Naive thymus-derived CD4-positive, alpha-beta T cell (primary cell): ENCODE data around the gene RGL4. TPM values are rescaled to one million over a fixed set of nuclear protein-coding genes. Genes with fewer than 3 reads are reported as not detected.
"Not testable (repeated sequence)": the region's sequence is repeated elsewhere in the genome, so short reads cannot be mapped to it uniquely, and the experiment has no call there.

ENCODE experiments used
- ATAC-seq: fragments of 150-1000 bp; cut with Tn5 transposase; 2 replicates; pipeline ENCODE4 v1.10.0; 2021; ENCODE audit warnings: mild to moderate bottlenecking, moderate library complexity
- CTCF ChIA-PET: fragments of 350-600 bp; sonication (Branson Sonifier 250); formaldehyde crosslinking; loops from one replicate; lab custom pipeline; 2021; ENCODE audit warnings: antibody characterized with exemption; lab: Charles Lee
- POLR2A ChIA-PET: fragments of 350-600 bp; sonication (Branson Sonifier 250); formaldehyde crosslinking; loops from one replicate; lab custom pipeline; 2021; ENCODE audit warnings: antibody characterized with exemption, inconsistent platforms; lab: Charles Lee
- DNase-seq, 9 donors: peaks; one replicate each; pipeline versions ENCODE4 v3.0.0 to v3.0.0-alpha.2; 2020 to 2022; ENCODE audit warnings: mixed read lengths in 1 of 9
- H3K27ac ChIP-seq: one replicate; pipeline ENCODE4 v1.7.0; 2013; ENCODE audit warnings: mild to moderate bottlenecking, low read depth, low read length, moderate library complexity
- H3K27me3 ChIP-seq, 2 donors: one replicate each; pipeline ENCODE4 v1.7.0; 2013; ENCODE audit warnings: low read length in 2 of 2, mild to moderate bottlenecking in 2 of 2, moderate library complexity in 2 of 2; ENCODE audit not compliant: control insufficient read depth in 2 of 2, insufficient read depth in 2 of 2
- H3K36me3 ChIP-seq, 3 experiments: 1 replicate in 2 of 3; 2 replicates in 1 of 3; pipeline ENCODE4 v1.7.0; 2013; ENCODE audit warnings: low read length in 3 of 3, mild to moderate bottlenecking in 3 of 3, moderate library complexity in 1 of 3; ENCODE audit not compliant: insufficient read depth in 3 of 3, control insufficient read depth in 2 of 3
- H3K4me1 ChIP-seq, 2 donors: one replicate each; pipeline ENCODE4 v1.7.0; 2013; ENCODE audit warnings: low read length in 2 of 2, mild to moderate bottlenecking in 2 of 2, moderate library complexity in 1 of 2; ENCODE audit not compliant: control insufficient read depth in 2 of 2, insufficient read depth in 2 of 2
- H3K4me3 ChIP-seq: 2 replicates; pipeline ENCODE4 v1.7.0; 2013; ENCODE audit warnings: mild to moderate bottlenecking, low read length
- H3K9me3 ChIP-seq, 3 experiments: 1 replicate in 2 of 3; 2 replicates in 1 of 3; pipeline ENCODE4 v1.7.0; 2013; ENCODE audit warnings: low read length in 3 of 3; ENCODE audit not compliant: control insufficient read depth in 2 of 3
- H3K27ac Mint-ChIP-seq, 9 donors: one replicate each; pipeline ENCODE4 v1.8.0; 2020 to 2022; ENCODE audit warnings: mixed read lengths in 9 of 9, mild to moderate bottlenecking in 8 of 9, moderate library complexity in 5 of 9, inconsistent platforms in 2 of 9
- H3K27me3 Mint-ChIP-seq, 5 donors: one replicate each; pipeline ENCODE4 v1.8.0; 2021 to 2022; ENCODE audit warnings: mixed read lengths in 5 of 5, mild to moderate bottlenecking in 1 of 5
- H3K36me3 Mint-ChIP-seq, 5 donors: one replicate each; pipeline ENCODE4 v1.8.0; 2020 to 2022; ENCODE audit warnings: mixed read lengths in 5 of 5, mild to moderate bottlenecking in 3 of 5, inconsistent platforms in 1 of 5
- H3K4me1 Mint-ChIP-seq, 7 donors: one replicate each; pipeline ENCODE4 v1.8.0; 2020 to 2022; ENCODE audit warnings: mixed read lengths in 7 of 7, mild to moderate bottlenecking in 3 of 7, inconsistent platforms in 1 of 7
- H3K4me3 Mint-ChIP-seq, 10 donors: one replicate each; pipeline ENCODE4 v1.8.0; 2020 to 2022; ENCODE audit warnings: mild to moderate bottlenecking in 10 of 10, mixed read lengths in 10 of 10, moderate library complexity in 6 of 10, inconsistent platforms in 2 of 10
- H3K9me3 Mint-ChIP-seq, 11 donors: one replicate each; pipeline ENCODE4 v1.8.0; 2020 to 2022; ENCODE audit warnings: mixed read lengths in 11 of 11, mild to moderate bottlenecking in 4 of 11, inconsistent platforms in 1 of 11, moderate library complexity in 1 of 11
- intact Hi-C, 2 donors: fragments of 100-400 bp; cut with micrococcal nuclease; formaldehyde crosslinking; loops; one replicate each; pipeline ENCODE4 v1.15.1; 2023
- polyA plus RNA-seq, 2 donors: library from polyadenylated mRNA; unstranded; fragments of 300-500 nt; fragmentation: Illumina TruSeq; gene quantifications; one replicate each; pipeline ENCODE4 v1.2.3, GENCODE V29; 2021
- total RNA-seq, 6 experiments: library from RNA in 5 of 6; stranded (reverse) in 5 of 6; gene quantifications; 1 replicate in 5 of 6; 2 replicates in 1 of 6; pipeline ENCODE4 v1.2.3 and lab custom pipeline; 2021 to 2026

RGL4 gene
- total RNA-seq (10 to 100 TPM; 13.8 to 31.9 (median 19.9) TPM), polyA plus RNA-seq (10 to 100 TPM; 86.3 to 95.0 TPM), total RNA-seq (lab: John Stamatoyannopoulos, UW) (16.8 reads per million, percentile 46 among the genes with 10 or more reads in this experiment)

- H3K36me3 Mint-ChIP-seq: peaks cover 5 to 39% (median 14%) of the 10 kb centered on the region in 5 donors
- H3K27me3 Mint-ChIP-seq: no peaks in the 10 kb centered on the region
- DNase-seq (no peak), ATAC-seq (no peak)
- Histone ChIP-seq H3K36me3 (peaks cover 0 to 25% (median 0%) of the 10 kb centered on the region in 3 experiments), H3K27me3 (no peaks in the 10 kb centered on the region), H3K27ac (no peak within 1 kb of the TSS), H3K9me3 (no peaks in the 10 kb centered on the region), H3K4me1 (peaks cover 10 to 14% of the 10 kb centered on the region in 2 donors), H3K4me3 (no peak within 1 kb of the TSS)
- no peak within 1 kb of the TSS for H3K4me3 Mint-ChIP-seq
- H3K4me1 Mint-ChIP-seq: peaks cover 16 to 35% (median 28%) of the 10 kb centered on the region in 7 donors
- POLR2A ChIA-PET: no interaction called here
- peaks cover 0 to 3% (median 0%) of the 10 kb centered on the region in 11 donors for H3K9me3 Mint-ChIP-seq
- peak within 1 kb of the TSS in 7 of 9 donors; percentile 16 to 85 (median 57) for H3K27ac Mint-ChIP-seq
- intact Hi-C loops: no loop called here
- CTCF ChIA-PET: no interaction called here
Measured at GRCh38 chr22:23690713-23691112, at the start of gene RGL4. RGL4 (plus strand) TSS chr22:23691013; CDS start chr22:23692031, 1,018 bp downstream.

GRCh38 chr22:23646526-23646925 is 44.3 kb upstream of the RGL4 start:
- intact Hi-C loops, POLR2A ChIA-PET, ATAC-seq, H3K4me1 ChIP-seq, H3K27ac Mint-ChIP-seq, H3K27ac ChIP-seq, H3K9me3 ChIP-seq, H3K4me1 Mint-ChIP-seq, H3K36me3 Mint-ChIP-seq, H3K27me3 ChIP-seq, CTCF ChIA-PET, DNase-seq, H3K36me3 ChIP-seq, H3K4me3 ChIP-seq, H3K4me3 Mint-ChIP-seq, H3K9me3 Mint-ChIP-seq, H3K27me3 Mint-ChIP-seq: not testable (repeated sequence)

GRCh38 chr22:23649071-23649501 is 41.7 kb upstream of the RGL4 start:
- CTCF ChIA-PET: no interaction called here
- Histone ChIP-seq H3K9me3 (no peaks in the 10 kb centered on the region), H3K4me3 (no peak overlapping the region), H3K36me3 (peaks cover 0 to 13% (median 0%) of the 10 kb centered on the region in 3 experiments), H3K4me1 (no peaks in the 10 kb centered on the region), H3K27ac (no peak overlapping the region), H3K27me3 (no peaks in the 10 kb centered on the region)
- intact Hi-C loops: no loop called here
- no peak overlapping the region for H3K4me3 Mint-ChIP-seq
- no peaks in the 10 kb centered on the region for H3K4me1 Mint-ChIP-seq
- ATAC-seq (no peak), DNase-seq (no peak)
- H3K36me3 Mint-ChIP-seq: peaks cover 0 to 4% (median 0%) of the 10 kb centered on the region in 5 donors
- no peaks in the 10 kb centered on the region for H3K27me3 Mint-ChIP-seq
- peaks cover 0 to 2% (median 0%) of the 10 kb centered on the region in 11 donors for H3K9me3 Mint-ChIP-seq
- no peak overlapping the region for H3K27ac Mint-ChIP-seq
- POLR2A ChIA-PET: no interaction called here

GRCh38 chr22:23651676-23652075 is 39.1 kb upstream of the RGL4 start:
- CTCF ChIA-PET: interaction anchor here (0.6 kb wide), 1 partner anchor 692 kb away, joined by 3 read pairs; no protein-coding TSS in a partner anchor
- no peak overlapping the region for H3K27ac ChIP-seq
- no peak overlapping the region for H3K27ac Mint-ChIP-seq
- H3K27me3 ChIP-seq: no peaks in the 10 kb centered on the region
- H3K9me3 Mint-ChIP-seq: peaks cover 0 to 2% (median 0%) of the 10 kb centered on the region in 11 donors
- intact Hi-C loops: loop anchor here in 1 of 2 donors (2.0 to 10.0 kb wide), 2 partner anchors 21 to 53 kb away; no protein-coding TSS in a partner anchor
- ATAC-seq (no peak), DNase-seq (no peak)
- H3K4me1 Mint-ChIP-seq: no peaks in the 10 kb centered on the region
- no peak overlapping the region for H3K4me3 Mint-ChIP-seq
- no peaks in the 10 kb centered on the region for H3K4me1 ChIP-seq
- H3K9me3 ChIP-seq: no peaks in the 10 kb centered on the region
- no peaks in the 10 kb centered on the region for H3K27me3 Mint-ChIP-seq
- peaks cover 0 to 4% (median 0%) of the 10 kb centered on the region in 5 donors for H3K36me3 Mint-ChIP-seq
- POLR2A ChIA-PET: no interaction called here
- H3K4me3 ChIP-seq: no peak overlapping the region
- H3K36me3 ChIP-seq: peaks cover 0 to 13% (median 0%) of the 10 kb centered on the region in 3 experiments

- Histone ChIP-seq H3K9me3 (no peaks in the 10 kb centered on the region), H3K4me1 (no peaks in the 10 kb centered on the region), H3K4me3 (no peak overlapping the region), H3K27ac (no peak overlapping the region), H3K36me3 (peaks cover 0 to 15% (median 0%) of the 10 kb centered on the region in 3 experiments), H3K27me3 (no peaks in the 10 kb centered on the region)
- peak overlapping the region in 1 of 9 donors; percentile 59 for H3K27ac Mint-ChIP-seq
- POLR2A ChIA-PET: no interaction called here
- H3K4me1 Mint-ChIP-seq: no peaks in the 10 kb centered on the region
- no peaks in the 10 kb centered on the region for H3K27me3 Mint-ChIP-seq
- peaks cover 0 to 4% (median 0%) of the 10 kb centered on the region in 5 donors for H3K36me3 Mint-ChIP-seq
- DNase-seq: no peak
- H3K9me3 Mint-ChIP-seq: peaks cover 0 to 2% (median 0%) of the 10 kb centered on the region in 11 donors
- no peak overlapping the region for H3K4me3 Mint-ChIP-seq
- CTCF ChIA-PET: interaction anchor here (0.7 kb wide), 1 partner anchor 10 kb away, joined by 3 read pairs; no protein-coding TSS in a partner anchor
- no peak for ATAC-seq
- intact Hi-C loops: loop anchor here in 1 of 2 donors (10.0 kb wide), 1 partner anchor 53 kb away; no protein-coding TSS in a partner anchor
Measured at GRCh38 chr22:23652286-23652685, 38.5 kb upstream of the RGL4 start.

GRCh38 chr22:23652711-23653110 is 38.1 kb upstream of the RGL4 start:
- H3K36me3 ChIP-seq: peaks cover 0 to 19% (median 0%) of the 10 kb centered on the region in 3 experiments
- H3K27ac Mint-ChIP-seq: peak overlapping the region in 1 of 9 donors; percentile 59
- CTCF ChIA-PET: interaction anchor here (0.7 kb wide), 1 partner anchor 9 kb away, joined by 3 read pairs; no protein-coding TSS in a partner anchor
- peaks cover 0 to 2% (median 0%) of the 10 kb centered on the region in 11 donors for H3K9me3 Mint-ChIP-seq
- no peak overlapping the region for H3K27ac ChIP-seq
- POLR2A ChIA-PET: no interaction called here
- H3K27me3 ChIP-seq: no peaks in the 10 kb centered on the region
- no peak overlapping the region for H3K4me3 ChIP-seq
- H3K9me3 ChIP-seq: no peaks in the 10 kb centered on the region
- ATAC-seq: no peak
- intact Hi-C loops: loop anchor here in 1 of 2 donors (10.0 kb wide), 1 partner anchor 52 kb away; no protein-coding TSS in a partner anchor
- no peaks in the 10 kb centered on the region for H3K4me1 Mint-ChIP-seq
- H3K36me3 Mint-ChIP-seq: peaks cover 0 to 4% (median 0%) of the 10 kb centered on the region in 5 donors
- H3K4me3 Mint-ChIP-seq: no peak overlapping the region
- no peaks in the 10 kb centered on the region for H3K4me1 ChIP-seq
- H3K27me3 Mint-ChIP-seq: no peaks in the 10 kb centered on the region
- DNase-seq: no peak
